GM21381 (cell line): Measurements from ENCODE around the gene PGA4.
"Not testable (repeated sequence)": the region's sequence is repeated elsewhere in the genome, so short reads cannot be mapped to it uniquely, and the experiment has no call there.

Experiments used
- ATAC-seq: cut with Tn5 transposase; IDR thresholded peaks from one replicate; pipeline ENCODE4 v1.9.1; 2021; ENCODE audit warnings: mild to moderate bottlenecking, moderate library complexity; ENCODE audit not compliant: unreplicated experiment

The PGA4 gene

DNA sequence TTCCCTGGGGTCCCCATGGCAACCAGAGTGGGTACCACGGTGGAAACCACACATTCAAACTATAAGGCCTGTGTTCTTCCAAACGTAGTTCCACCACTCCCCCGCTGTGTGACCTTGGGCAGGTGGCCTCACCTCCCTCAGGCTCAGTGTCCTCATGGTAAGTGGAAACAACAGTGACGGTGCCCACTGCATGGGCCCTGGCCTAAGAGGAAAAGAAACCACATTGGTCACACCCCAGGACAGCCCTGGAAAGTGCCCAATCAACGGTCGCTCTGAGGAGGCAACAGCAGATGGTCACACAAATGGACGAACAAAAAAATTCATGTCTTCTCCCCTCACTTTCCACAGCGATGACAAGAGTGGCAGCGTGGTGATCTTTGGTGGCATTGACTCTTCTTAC is 25.9 kb downstream of the PGA4 start:
- ATAC-seq: not testable (repeated sequence)

DNA sequence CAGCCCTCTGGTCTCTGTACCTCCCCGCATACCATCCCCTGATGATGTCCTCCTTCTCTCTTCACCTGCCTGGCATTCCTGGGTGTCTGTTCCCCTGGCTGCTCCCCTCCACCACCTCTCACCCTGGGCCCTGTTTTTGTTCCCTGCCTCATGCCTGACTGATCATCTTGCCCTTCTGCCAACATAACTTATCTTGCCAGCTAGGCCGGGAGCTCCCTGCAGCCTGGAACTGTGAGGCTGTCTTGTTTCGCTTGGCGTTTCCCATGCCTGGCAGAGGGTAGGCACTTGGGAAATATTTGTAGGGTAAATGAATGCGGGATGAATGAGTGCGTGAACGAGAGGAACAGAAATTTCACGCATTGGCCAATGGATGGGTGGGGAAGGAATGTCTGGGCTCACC is 27.1 kb downstream of the PGA4 start:
- ATAC-seq: not testable (repeated sequence)

GRCh38 chr11:61250796-61251765 is 28.9 kb downstream of the PGA4 start:
- not testable (repeated sequence) for ATAC-seq

DNA sequence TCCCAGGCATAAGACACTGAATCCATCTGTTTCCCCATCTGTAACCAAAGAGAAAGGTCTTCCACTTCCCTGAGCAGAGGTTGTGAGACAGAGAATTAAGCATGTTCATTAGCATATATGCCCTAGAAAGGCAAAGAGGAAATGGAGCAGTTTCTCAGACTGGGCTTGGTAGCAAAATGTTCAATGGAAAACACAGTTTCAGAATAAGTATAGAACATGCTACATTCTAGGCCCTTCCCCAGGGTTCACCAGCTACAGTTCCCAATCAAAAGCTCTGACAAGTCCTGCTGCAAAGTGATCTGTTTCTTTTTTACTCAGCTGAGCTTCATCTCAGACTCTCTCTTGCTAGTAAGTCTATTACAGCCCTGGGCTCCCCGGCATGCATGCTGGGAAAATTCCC is 30.2 kb downstream of the PGA4 start:
- not testable (repeated sequence) for ATAC-seq

GRCh38 chr11:61254403-61255025 is 32.4 kb downstream of the PGA4 start:
- no peak for ATAC-seq

DNA sequence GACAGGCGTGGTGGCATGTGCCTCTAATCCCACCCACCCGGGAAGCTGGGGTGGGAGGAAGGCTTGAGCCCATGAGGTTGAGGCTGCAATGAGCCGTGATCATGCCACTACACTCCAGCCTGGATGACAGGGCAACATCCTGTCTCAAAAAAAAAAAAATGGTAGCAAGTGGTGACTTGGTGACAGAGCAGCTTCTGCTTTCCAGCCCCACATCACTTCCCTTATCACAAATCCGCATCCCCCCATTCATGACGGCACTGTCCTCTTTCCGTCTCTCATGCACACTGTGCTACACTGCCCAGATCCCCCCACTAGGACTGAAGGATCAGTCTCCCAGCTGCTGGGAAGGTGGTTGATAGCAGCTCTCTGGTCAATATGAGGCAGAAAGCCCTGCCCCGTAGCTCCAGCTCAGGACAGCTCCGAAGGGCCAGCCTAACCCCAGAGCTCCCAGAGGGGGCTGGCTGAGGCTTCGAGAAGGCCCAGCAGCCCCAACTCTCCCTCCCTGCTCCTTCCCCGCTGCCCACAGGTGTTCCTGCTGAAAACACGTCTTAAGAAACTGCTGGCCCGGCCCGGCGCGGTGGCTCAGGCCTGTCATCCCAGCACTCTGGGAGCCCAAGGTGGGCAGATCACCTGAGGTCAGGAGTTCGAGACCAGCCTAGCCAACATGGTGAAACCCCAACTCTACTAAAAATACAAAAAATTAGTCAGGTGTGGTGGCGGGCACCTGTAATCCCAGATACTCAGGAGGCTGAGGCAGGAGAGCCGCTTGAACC is 34.7 kb downstream of the PGA4 start:
- ATAC-seq: no peak

- no peak for ATAC-seq
Measured at GRCh38 chr11:61258546-61258945, 36.4 kb downstream of the PGA4 start.

GRCh38 chr11:61259363-61259762 is 37.2 kb downstream of the PGA4 start:
- no peak for ATAC-seq

DNA sequence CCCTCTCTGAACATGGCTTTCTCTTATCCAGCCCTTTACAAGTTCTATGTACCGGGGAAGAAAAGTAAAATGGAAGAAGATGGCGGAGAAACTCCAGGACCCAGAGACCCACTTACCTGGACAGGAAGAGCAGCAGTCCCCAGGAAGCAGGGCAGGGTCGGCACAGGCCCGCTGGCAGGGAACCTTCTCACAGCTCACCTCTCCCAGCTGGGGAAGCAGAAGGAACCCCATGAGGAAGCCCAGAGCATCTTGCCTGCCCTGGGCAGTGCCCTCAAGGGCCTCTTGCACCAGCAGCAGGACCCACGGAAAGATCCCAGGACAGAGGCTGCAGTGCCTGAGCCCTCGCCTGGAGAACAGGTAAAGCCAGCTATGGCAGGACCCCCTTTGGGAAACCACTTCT is 42.2 kb downstream of the PGA4 start:
- ATAC-seq: no peak

- ATAC-seq: no peak
Measured at GRCh38 chr11:61264795-61265194, 42.6 kb downstream of the PGA4 start.

GRCh38 chr11:61265357-61265756 is 43.2 kb downstream of the PGA4 start:
- ATAC-seq: no peak

DNA sequence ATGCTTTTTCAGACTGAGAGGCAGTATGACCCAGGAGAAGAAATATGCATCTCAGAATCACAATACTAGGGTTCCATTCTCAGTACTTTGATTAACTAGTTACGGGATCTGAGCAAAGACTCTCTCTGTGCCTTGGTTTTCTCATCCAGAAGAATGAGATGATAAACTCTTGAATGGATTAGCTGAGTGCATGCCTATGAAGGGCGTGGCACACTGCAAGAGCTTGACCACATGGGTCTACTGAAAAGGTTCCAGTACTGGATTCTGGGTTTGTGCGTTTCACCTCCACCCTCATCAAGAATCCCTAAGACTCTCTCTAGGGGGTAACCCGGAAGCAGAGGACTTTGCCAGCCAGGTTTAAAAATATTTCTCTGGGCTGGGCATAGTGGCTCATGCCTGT is 44.5 kb downstream of the PGA4 start:
- ATAC-seq: no peak

DNA sequence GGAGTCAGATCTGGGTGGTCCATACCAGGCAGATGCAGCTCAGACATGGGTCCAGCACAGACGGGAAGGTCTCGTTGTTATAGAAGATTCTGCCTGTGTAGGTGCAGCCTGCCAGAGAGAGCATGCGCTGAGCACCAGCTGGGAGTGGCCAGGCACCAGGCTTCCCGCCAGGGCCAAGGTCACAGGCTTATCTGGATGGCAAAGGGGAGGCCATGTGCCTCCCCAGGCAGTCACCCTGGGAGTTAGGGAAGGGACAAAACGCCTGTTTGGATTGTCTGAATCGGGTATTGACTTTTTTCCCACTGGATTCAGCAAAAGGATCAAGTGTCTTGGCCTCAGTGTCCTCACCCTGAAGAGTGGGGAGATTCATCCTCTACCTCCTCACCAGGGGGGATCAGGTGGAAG is 45.3 kb downstream of the PGA4 start:
- ATAC-seq: no peak

DNA sequence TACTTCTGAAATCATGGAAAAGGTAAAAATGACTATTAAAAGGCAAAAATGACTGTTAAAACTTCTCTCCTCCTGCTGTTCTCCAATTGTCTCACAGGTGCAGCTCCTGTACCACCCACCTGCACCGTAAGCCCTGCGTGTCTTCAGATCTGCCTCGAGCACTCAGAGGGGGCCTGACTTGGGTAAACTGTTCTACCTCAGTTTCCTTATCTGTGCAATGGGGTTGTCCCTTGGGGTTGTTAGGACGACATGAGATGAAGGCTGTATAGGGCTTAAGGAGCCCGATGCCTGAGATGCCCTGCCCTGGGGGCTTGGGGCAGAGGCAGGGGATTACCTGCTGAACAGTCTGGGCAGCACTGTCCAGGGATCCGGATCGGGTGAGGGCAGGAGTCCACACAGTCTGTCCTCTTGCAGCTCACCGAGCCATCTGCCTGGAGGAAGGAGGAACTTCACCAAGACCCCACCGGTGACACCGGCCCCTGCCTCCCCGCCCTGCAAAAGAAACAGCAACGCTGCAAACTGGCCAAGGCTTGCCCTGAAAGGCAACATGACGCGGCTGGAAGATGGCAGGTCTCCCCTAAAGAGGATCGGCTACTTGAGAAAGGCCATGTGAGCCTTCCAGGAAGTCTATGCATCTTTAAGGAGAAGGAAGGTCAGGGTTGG is 46.6 kb downstream of the PGA4 start:
- ATAC-seq: no peak

DNA sequence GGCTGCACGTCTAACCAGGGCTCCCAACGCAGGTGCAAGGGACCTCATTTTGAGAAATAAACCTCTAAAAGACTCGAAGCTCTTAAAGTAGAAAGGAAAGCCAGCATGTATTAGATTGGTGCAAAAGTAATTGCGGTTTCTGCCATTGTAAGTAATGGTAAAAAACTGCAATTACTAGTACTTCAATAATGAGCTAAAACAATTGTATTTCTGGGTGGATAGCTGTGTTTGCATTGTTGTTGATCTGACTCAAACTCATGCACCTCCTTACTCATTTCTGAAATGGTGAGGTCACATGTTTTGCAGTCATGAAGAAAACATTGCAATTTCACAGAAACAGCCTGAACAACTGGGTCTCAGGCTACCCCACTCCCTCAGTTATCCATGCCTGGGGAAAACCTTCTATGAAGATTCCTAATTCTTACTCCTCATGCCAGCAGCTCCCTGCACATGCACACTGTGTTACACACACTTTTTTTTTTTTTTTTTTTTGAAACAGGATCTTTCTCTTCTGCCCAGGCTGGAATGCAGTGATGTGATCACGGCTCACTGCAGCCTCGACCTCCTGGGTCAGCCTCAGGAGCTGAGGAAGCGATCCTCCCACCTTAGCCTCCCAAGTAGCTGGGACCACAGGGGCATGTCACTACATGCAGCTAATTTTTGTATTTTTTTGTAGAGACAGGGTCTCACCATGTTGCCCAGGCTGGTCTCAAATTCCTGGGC is 48.4 kb downstream of the PGA4 start:
- ATAC-seq: no peak

- ATAC-seq: no peak
Measured at GRCh38 chr11:61272731-61273130, 50.6 kb downstream of the PGA4 start.

DNA sequence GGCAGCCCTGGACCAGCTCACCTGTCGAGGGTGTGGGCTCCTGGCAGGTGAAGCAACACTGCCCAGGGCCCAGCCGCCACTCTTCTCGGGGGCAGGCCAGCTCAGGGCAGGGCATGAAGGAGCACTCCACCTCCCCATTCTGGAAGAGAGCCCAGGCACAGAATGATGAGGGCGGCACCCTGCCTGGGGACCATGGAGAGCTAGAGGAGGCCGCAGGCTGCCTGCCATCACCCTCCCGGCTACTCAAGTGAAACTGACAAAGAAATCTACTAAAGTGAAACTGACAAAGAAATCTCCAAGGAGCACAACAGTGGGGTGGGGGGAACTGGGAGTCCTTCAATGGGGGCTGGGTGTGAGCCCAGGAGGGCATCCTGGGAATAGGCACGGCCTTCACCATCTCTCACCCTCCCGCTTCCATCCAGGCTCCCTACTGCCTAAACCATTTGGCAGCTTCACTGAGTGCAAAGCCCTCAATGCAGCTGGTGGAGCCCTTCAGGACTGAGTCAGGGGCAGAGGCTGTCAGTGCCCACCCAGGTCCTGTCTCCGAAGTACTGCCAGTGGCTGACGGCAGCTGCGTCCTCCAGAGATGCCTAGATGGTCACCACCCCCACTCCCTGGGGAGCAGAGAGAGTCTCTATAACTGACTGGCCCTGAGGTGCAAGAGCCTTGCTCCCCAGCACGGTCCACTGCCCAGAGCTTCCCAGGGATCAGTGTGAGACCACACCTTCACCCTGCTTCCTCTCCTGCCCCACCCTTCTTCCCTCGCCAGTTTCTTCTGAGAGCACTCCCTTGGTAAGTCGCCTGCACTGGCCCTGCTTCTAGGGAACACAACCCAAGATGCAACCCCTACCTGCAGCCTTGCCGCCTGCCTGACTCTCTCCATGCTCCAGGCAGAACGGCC is 51.3 kb downstream of the PGA4 start:
- ATAC-seq: no peak

- ATAC-seq: no peak
Measured at GRCh38 chr11:61274084-61274483, 51.9 kb downstream of the PGA4 start.

DNA sequence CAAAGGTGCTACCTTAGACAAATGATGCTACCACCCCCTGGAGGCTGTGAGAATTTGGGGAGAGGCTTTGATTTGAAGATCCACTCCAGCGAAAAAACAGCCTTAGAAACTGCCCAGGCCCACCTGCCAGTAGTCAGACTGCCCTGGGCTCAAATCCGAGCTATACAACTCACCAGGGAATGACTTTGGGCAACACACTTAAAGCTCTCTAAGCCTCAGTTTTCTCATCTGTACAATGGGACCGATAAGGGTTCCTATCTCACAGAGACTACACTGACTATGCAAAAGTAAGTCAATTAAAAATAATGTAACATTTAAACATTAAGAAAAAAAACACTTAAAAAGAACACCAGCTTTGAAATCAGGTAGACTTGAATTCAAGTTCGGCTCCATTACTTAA is 53.0 kb downstream of the PGA4 start:
- ATAC-seq: no peak
